GM23338 (cell line): ENCODE measurements around the gene NKX2-2. TPM values are rescaled to one million over a fixed set of nuclear protein-coding genes. Genes with fewer than 3 reads are reported as not detected.

Source experiments
- ATAC-seq: fragments of 200-7000 bp; cut with Tn5 transposase; 3 replicates; pipeline ENCODE4 v1.9.1; 2020
- DNase-seq: peaks from one replicate; pipeline ENCODE4 v3.0.0-alpha.2; 2015; ENCODE audit warnings: low spot score
- H2AFZ ChIP-seq: fragments of 200-600 bp; sonication (generic); 2 replicates; pipeline ENCODE4 v1.8.0; 2016; ENCODE audit warnings: antibody characterized with exemption, mild to moderate bottlenecking, moderate library complexity
- H3F3A ChIP-seq: fragments of 200-600 bp; sonication (generic); replicated peaks from 2 replicates; pipeline ENCODE4 v1.8.0; 2017; ENCODE audit warnings: antibody characterized with exemption, mixed run types, low read depth
- H3K27ac ChIP-seq: fragments of 200-600 bp; sonication (generic); 2 replicates; pipeline ENCODE4 v1.6.1; 2016; ENCODE audit warnings: low read depth
- H3K27me3 ChIP-seq: fragments of 200-600 bp; sonication (generic); 2 replicates; pipeline ENCODE4 v1.8.0; 2016; ENCODE audit warnings: mild to moderate bottlenecking, mixed run types, moderate library complexity; ENCODE audit not compliant: insufficient read depth
- H3K36me3 ChIP-seq: fragments of 200-600 bp; sonication (generic); 2 replicates; pipeline ENCODE4 v1.8.0; 2016; ENCODE audit warnings: mild to moderate bottlenecking; ENCODE audit not compliant: insufficient read depth
- H3K4me1 ChIP-seq: fragments of 200-600 bp; sonication (generic); 2 replicates; pipeline ENCODE4 v1.8.0; 2016; ENCODE audit warnings: mild to moderate bottlenecking, moderate library complexity; ENCODE audit not compliant: insufficient read depth
- H3K4me2 ChIP-seq: fragments of 200-600 bp; sonication (generic); 2 replicates; pipeline ENCODE4 v1.7.1; 2017; ENCODE audit warnings: mixed run types
- H3K4me3 ChIP-seq: fragments of 200-600 bp; sonication (generic); 2 replicates; pipeline ENCODE4 v1.6.1; 2016; ENCODE audit warnings: mixed run types
- H3K79me2 ChIP-seq: fragments of 200-600 bp; sonication (generic); replicated peaks from 2 replicates; pipeline ENCODE4 v1.8.0; 2017; ENCODE audit warnings: mild to moderate bottlenecking; ENCODE audit not compliant: insufficient read depth
- H3K9me2 ChIP-seq: fragments of 200-600 bp; sonication (generic); 2 replicates; pipeline ENCODE4 v1.8.0; 2017; ENCODE audit not compliant: insufficient read depth
- H4K20me1 ChIP-seq: fragments of 200-600 bp; sonication (generic); replicated peaks from 2 replicates; pipeline ENCODE4 v1.8.0; 2017; ENCODE audit warnings: mild to moderate bottlenecking; ENCODE audit not compliant: insufficient read depth
- H3K27ac Mint-ChIP-seq: 2 replicates; pipeline ENCODE4 v1.8.0; 2020; ENCODE audit warnings: inconsistent platforms, mild to moderate bottlenecking, moderate library complexity, mixed read lengths
- H3K27me3 Mint-ChIP-seq: 3 replicates; pipeline ENCODE4 v1.8.0; 2022; ENCODE audit warnings: low read depth, mild to moderate bottlenecking, moderate library complexity, mixed read lengths, inconsistent platforms; ENCODE audit not compliant: insufficient read depth, poor library complexity
- H3K36me3 Mint-ChIP-seq: 3 replicates; pipeline ENCODE4 v1.8.0; 2021; ENCODE audit warnings: low read depth, mild to moderate bottlenecking, inconsistent platforms, moderate library complexity, mixed read lengths
- H3K4me1 Mint-ChIP-seq: 3 replicates; pipeline ENCODE4 v1.8.0; 2020; ENCODE audit warnings: mild to moderate bottlenecking, inconsistent platforms, mixed read lengths
- H3K4me3 Mint-ChIP-seq: 3 replicates; pipeline ENCODE4 v1.8.0; 2021; ENCODE audit warnings: moderate library complexity, mild to moderate bottlenecking, inconsistent platforms, mixed read lengths
- H3K9me3 Mint-ChIP-seq: 3 replicates; pipeline ENCODE4 v1.8.0; 2020; ENCODE audit warnings: moderate library complexity, mild to moderate bottlenecking, inconsistent platforms, mixed read lengths
- CREB1 ChIP-seq: fragments of 250-450 bp; sonication (Bioruptor Pico); IDR thresholded peaks from 2 replicates; pipeline ENCODE4 v1.5.0; 2020; ENCODE audit warnings: low read depth, mild to moderate bottlenecking, moderate library complexity
- EZH2 ChIP-seq: fragments of 200-600 bp; sonication (generic); IDR thresholded peaks from one replicate; pipeline ENCODE4 v1.8.0; 2017; ENCODE audit warnings: antibody characterized with exemption, mild to moderate bottlenecking, low read depth; ENCODE audit not compliant: unreplicated experiment
- EZH2phosphoT487 ChIP-seq: fragments of 200-600 bp; sonication (generic); IDR thresholded peaks from one replicate; pipeline ENCODE4 v1.8.1; 2018; ENCODE audit warnings: antibody characterized with exemption; ENCODE audit not compliant: unreplicated experiment
- JUNB ChIP-seq: IDR thresholded peaks from one replicate; pipeline ENCODE4 v1.6.1; 2016; ENCODE audit warnings: antibody characterized with exemption; ENCODE audit not compliant: unreplicated experiment
- NANOG ChIP-seq: IDR thresholded peaks from 2 replicates; pipeline ENCODE4 v1.6.1; 2016; ENCODE audit warnings: antibody characterized with exemption, borderline replicate concordance
- POLR2AphosphoS5 ChIP-seq: IDR thresholded peaks from 2 replicates; pipeline ENCODE4 v1.6.1; 2016; ENCODE audit warnings: antibody characterized with exemption, low read depth
- STAT1 ChIP-seq: IDR thresholded peaks from one replicate; pipeline ENCODE4 v1.6.1; 2016; ENCODE audit warnings: antibody characterized with exemption; ENCODE audit not compliant: unreplicated experiment
- ZNF114 ChIP-seq: fragments of 250-450 bp; sonication (Bioruptor Pico); IDR thresholded peaks from 2 replicates; pipeline ENCODE4 v1.5.0; 2020; ENCODE audit warnings: mild to moderate bottlenecking, moderate library complexity
- ZNF331 ChIP-seq: fragments of 250-450 bp; sonication (Bioruptor Pico); IDR thresholded peaks from 2 replicates; pipeline ENCODE4 v1.5.0; 2020; ENCODE audit warnings: low read depth, mild to moderate bottlenecking, moderate library complexity
- polyA plus RNA-seq: library from polyadenylated mRNA; unstranded; fragments of >200 nt; fragmentation: Nextera tagmentation; extraction: Ambion mirVana; gene quantifications from 2 replicates; pipeline ENCODE4 v1.2.1, GENCODE V29; 2016
- total RNA-seq: library from RNA; depleted of rRNA; stranded (reverse); fragments of >200 nt; shearing (Covaris generic); gene quantifications from 2 replicates; pipeline ENCODE4 v1.2.3, GENCODE V29; 2014
- TF ChIP-seq, protein P1 (sequence below): IDR thresholded peaks from 2 replicates; pipeline ENCODE4 v1.6.1; 2016; ENCODE audit warnings: antibody characterized with exemption
- TF ChIP-seq, protein P2 (sequence below): fragments of 250-450 bp; sonication (Bioruptor Pico); IDR thresholded peaks from 2 replicates; pipeline ENCODE4 v1.5.0; 2020; ENCODE audit warnings: mild to moderate bottlenecking, moderate library complexity
- TF ChIP-seq, protein P3 (sequence below): IDR thresholded peaks from one replicate; pipeline ENCODE4 v1.6.1; 2018; ENCODE audit warnings: antibody characterized with exemption; ENCODE audit not compliant: unreplicated experiment
- TF ChIP-seq, protein P4 (sequence below), 2 experiments: fragments of 200-600 bp in 1 of 2; sonication (generic) in 1 of 2; conservative IDR thresholded peaks; 2 replicates each; pipeline versions ENCODE4 v1.5.1 to v1.6.1; 2016 to 2017; ENCODE audit warnings: antibody characterized with exemption in 2 of 2, low read depth in 2 of 2, mild to moderate bottlenecking in 2 of 2, moderate library complexity in 1 of 2

Gene NKX2-2
- total and polyA plus RNA-seq, 2 experiments from 2014 or later: not detected

DNA sequence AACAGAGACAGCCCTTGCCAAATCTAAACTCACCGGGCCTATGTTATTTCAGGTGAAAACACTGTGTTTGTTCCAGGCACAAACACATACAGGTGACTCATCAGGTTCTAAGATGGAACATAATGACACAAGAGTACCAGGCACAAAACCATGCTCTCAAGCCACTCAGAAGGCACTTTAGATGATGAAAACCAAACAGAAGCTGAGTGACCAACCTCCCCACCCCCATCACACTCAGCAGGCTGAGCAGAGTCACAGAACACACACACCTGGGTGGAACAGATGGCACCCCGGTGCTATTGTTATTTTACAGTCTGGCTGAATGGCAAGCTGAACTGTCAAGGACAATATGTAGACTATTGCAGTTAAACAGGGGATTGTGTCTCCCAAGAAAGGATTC lies 20.6 kb upstream of the NKX2-2 start:
- Mint-ChIP-seq H3K36me3 (no peaks in the 10 kb centered on the region), H3K9me3 (no peaks in the 10 kb centered on the region; the same call in 2 of the 3 replicates), H3K27me3 (peaks cover 18% of the 10 kb centered on the region), H3K4me3 (no peak overlapping the region), H3K4me1 (peaks cover 8% of the 10 kb centered on the region), H3K27ac (no peak overlapping the region)
- Histone ChIP-seq H3K4me1 (no peaks in the 10 kb centered on the region), H3K9me2 (no peaks in the 10 kb centered on the region), H3F3A (no peaks in the 10 kb centered on the region), H3K79me2 (no peaks in the 10 kb centered on the region), H3K27me3 (no peaks in the 10 kb centered on the region; the same call in 1 of the 2 replicates), H3K27ac (no peak overlapping the region), H2AFZ (no peak overlapping the region; the same call in 1 of the 2 replicates), H3K4me3 (no peak overlapping the region), H4K20me1 (no peaks in the 10 kb centered on the region), H3K4me2 (no peak overlapping the region), H3K36me3 (no peaks in the 10 kb centered on the region; the same call in 1 of the 2 replicates)
- DNase-seq (no peak), ATAC-seq (no peak)
- no peak for TF ChIP-seq POLR2AphosphoS5
- no peak for TF ChIP-seq NANOG
- TF ChIP-seq JUNB: no peak
- TF ChIP-seq, protein P1, sequence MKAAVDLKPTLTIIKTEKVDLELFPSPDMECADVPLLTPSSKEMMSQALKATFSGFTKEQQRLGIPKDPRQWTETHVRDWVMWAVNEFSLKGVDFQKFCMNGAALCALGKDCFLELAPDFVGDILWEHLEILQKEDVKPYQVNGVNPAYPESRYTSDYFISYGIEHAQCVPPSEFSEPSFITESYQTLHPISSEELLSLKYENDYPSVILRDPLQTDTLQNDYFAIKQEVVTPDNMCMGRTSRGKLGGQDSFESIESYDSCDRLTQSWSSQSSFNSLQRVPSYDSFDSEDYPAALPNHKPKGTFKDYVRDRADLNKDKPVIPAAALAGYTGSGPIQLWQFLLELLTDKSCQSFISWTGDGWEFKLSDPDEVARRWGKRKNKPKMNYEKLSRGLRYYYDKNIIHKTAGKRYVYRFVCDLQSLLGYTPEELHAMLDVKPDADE: no peak
- TF ChIP-seq, protein P2, sequence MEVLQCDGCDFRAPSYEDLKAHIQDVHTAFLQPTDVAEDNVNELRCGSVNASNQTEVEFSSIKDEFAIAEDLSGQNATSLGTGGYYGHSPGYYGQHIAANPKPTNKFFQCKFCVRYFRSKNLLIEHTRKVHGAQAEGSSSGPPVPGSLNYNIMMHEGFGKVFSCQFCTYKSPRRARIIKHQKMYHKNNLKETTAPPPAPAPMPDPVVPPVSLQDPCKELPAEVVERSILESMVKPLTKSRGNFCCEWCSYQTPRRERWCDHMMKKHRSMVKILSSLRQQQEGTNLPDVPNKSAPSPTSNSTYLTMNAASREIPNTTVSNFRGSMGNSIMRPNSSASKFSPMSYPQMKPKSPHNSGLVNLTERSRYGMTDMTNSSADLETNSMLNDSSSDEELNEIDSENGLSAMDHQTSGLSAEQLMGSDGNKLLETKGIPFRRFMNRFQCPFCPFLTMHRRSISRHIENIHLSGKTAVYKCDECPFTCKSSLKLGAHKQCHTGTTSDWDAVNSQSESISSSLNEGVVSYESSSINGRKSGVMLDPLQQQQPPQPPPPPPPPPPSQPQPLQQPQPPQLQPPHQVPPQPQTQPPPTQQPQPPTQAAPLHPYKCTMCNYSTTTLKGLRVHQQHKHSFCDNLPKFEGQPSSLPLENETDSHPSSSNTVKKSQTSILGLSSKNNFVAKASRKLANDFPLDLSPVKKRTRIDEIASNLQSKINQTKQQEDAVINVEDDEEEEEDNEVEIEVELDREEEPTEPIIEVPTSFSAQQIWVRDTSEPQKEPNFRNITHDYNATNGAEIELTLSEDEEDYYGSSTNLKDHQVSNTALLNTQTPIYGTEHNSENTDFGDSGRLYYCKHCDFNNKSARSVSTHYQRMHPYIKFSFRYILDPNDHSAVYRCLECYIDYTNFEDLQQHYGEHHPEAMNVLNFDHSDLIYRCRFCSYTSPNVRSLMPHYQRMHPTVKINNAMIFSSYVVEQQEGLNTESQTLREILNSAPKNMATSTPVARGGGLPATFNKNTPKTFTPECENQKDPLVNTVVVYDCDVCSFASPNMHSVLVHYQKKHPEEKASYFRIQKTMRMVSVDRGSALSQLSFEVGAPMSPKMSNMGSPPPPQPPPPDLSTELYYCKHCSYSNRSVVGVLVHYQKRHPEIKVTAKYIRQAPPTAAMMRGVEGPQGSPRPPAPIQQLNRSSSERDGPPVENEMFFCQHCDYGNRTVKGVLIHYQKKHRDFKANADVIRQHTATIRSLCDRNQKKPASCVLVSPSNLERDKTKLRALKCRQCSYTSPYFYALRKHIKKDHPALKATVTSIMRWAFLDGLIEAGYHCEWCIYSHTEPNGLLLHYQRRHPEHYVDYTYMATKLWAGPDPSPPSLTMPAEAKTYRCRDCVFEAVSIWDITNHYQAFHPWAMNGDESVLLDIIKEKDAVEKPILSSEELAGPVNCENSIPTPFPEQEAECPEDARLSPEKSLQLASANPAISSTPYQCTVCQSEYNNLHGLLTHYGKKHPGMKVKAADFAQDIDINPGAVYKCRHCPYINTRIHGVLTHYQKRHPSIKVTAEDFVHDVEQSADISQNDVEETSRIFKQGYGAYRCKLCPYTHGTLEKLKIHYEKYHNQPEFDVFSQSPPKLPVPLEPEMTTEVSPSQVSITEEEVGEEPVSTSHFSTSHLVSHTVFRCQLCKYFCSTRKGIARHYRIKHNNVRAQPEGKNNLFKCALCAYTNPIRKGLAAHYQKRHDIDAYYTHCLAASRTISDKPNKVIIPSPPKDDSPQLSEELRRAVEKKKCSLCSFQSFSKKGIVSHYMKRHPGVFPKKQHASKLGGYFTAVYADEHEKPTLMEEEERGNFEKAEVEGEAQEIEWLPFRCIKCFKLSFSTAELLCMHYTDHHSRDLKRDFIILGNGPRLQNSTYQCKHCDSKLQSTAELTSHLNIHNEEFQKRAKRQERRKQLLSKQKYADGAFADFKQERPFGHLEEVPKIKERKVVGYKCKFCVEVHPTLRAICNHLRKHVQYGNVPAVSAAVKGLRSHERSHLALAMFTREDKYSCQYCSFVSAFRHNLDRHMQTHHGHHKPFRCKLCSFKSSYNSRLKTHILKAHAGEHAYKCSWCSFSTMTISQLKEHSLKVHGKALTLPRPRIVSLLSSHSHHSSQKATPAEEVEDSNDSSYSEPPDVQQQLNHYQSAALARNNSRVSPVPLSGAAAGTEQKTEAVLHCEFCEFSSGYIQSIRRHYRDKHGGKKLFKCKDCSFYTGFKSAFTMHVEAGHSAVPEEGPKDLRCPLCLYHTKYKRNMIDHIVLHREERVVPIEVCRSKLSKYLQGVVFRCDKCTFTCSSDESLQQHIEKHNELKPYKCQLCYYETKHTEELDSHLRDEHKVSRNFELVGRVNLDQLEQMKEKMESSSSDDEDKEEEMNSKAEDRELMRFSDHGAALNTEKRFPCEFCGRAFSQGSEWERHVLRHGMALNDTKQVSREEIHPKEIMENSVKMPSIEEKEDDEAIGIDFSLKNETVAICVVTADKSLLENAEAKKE (CRISPR knock-in tag): no peak
- TF ChIP-seq, protein P3, sequence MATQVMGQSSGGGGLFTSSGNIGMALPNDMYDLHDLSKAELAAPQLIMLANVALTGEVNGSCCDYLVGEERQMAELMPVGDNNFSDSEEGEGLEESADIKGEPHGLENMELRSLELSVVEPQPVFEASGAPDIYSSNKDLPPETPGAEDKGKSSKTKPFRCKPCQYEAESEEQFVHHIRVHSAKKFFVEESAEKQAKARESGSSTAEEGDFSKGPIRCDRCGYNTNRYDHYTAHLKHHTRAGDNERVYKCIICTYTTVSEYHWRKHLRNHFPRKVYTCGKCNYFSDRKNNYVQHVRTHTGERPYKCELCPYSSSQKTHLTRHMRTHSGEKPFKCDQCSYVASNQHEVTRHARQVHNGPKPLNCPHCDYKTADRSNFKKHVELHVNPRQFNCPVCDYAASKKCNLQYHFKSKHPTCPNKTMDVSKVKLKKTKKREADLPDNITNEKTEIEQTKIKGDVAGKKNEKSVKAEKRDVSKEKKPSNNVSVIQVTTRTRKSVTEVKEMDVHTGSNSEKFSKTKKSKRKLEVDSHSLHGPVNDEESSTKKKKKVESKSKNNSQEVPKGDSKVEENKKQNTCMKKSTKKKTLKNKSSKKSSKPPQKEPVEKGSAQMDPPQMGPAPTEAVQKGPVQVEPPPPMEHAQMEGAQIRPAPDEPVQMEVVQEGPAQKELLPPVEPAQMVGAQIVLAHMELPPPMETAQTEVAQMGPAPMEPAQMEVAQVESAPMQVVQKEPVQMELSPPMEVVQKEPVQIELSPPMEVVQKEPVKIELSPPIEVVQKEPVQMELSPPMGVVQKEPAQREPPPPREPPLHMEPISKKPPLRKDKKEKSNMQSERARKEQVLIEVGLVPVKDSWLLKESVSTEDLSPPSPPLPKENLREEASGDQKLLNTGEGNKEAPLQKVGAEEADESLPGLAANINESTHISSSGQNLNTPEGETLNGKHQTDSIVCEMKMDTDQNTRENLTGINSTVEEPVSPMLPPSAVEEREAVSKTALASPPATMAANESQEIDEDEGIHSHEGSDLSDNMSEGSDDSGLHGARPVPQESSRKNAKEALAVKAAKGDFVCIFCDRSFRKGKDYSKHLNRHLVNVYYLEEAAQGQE: no peak
- no peak for TF ChIP-seq ZNF114 (CRISPR knock-in tag)
- no peak for TF ChIP-seq STAT1
- TF ChIP-seq, protein P4, sequence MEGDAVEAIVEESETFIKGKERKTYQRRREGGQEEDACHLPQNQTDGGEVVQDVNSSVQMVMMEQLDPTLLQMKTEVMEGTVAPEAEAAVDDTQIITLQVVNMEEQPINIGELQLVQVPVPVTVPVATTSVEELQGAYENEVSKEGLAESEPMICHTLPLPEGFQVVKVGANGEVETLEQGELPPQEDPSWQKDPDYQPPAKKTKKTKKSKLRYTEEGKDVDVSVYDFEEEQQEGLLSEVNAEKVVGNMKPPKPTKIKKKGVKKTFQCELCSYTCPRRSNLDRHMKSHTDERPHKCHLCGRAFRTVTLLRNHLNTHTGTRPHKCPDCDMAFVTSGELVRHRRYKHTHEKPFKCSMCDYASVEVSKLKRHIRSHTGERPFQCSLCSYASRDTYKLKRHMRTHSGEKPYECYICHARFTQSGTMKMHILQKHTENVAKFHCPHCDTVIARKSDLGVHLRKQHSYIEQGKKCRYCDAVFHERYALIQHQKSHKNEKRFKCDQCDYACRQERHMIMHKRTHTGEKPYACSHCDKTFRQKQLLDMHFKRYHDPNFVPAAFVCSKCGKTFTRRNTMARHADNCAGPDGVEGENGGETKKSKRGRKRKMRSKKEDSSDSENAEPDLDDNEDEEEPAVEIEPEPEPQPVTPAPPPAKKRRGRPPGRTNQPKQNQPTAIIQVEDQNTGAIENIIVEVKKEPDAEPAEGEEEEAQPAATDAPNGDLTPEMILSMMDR (conservative IDR thresholded peaks at IDR 0.05; ENCODE audit: low read depth in 2 of 2): no peak
- no peak for TF ChIP-seq EZH2phosphoT487
- TF ChIP-seq CREB1 (CRISPR knock-in tag): no peak
- no peak for TF ChIP-seq ZNF331
- TF ChIP-seq EZH2: no peak
